ENCODE results near the gene CAMK4. TPM values are rescaled to one million over a fixed set of nuclear protein-coding genes. Genes with fewer than 3 reads are reported as not detected.

CAMK4 gene
- total RNA-seq, 1 experiment from 2014 or later, result 6.3 TPM

DNA sequence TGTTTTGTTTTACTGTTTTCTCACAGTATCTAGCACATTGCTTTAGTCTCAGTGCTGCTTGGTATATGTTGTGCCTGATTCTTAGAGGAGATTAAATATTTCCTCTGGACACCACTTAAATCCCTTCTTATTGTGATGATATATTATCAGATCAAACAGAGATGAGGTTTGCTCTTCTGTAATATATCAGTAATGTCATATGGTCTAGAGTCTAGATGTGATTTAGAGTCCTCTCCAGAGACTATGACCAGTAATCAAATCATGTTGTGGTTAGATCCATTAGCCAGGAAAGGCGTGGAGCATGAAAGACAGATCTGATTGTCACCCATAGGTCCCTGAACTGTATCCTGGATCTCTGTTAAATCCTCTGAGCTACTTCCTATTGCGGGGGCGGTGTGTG lies 24.4 kb downstream of the CAMK4 start:
- no CpG with 5 or more reads among the region's 3 CpGs for WGBS (ENCODE audit: extremely low coverage, insufficient read length, low lambda C conversion rate)
- DNase-seq, result no peak
- Histone ChIP-seq H3K79me1 (ENCODE audit: insufficient read depth, low read depth, low read length, poor library complexity, severe bottlenecking) (no peaks in the 10 kb centered on the region), H3K9me3 (ENCODE audit: control insufficient read depth, low read depth, low read length) (no peaks in the 10 kb centered on the region), H4K20me1 (ENCODE audit: control insufficient read depth, insufficient read depth, insufficient read length) (no peaks in the 10 kb centered on the region), H3K14ac (ENCODE audit: insufficient read depth, low read length) (no peak overlapping the region), H2BK15ac (ENCODE audit: low read depth, low read length) (no peak overlapping the region), H3K23ac (ENCODE audit: insufficient read length, low read depth, low read length) (no peak overlapping the region), H3T11ph (ENCODE audit: low read length) (no peak overlapping the region), H3K4me1 (ENCODE audit: insufficient read depth, low read length) (no peaks in the 10 kb centered on the region), H3K27ac (ENCODE audit: insufficient read length, low read depth, low read length) (no peak overlapping the region), H2BK120ac (ENCODE audit: low read depth, low read length, poor library complexity, severe bottlenecking) (no peak overlapping the region), H3K27me3 (ENCODE audit: insufficient read depth, low read length) (no peaks in the 10 kb centered on the region), H2BK20ac (ENCODE audit: low read depth, low read length, poor library complexity, severe bottlenecking) (no peak overlapping the region), H4K91ac (ENCODE audit: insufficient read length, low read depth, low read length) (no peak overlapping the region), H3K9ac (ENCODE audit: extremely low read depth, insufficient read length, low read length) (no peak overlapping the region), H3K18ac (ENCODE audit: insufficient read length, low read depth, low read length) (no peak overlapping the region), H2BK5ac (ENCODE audit: insufficient read length, low read length) (no peak overlapping the region), H2AFZ (ENCODE audit: low read length) (no peak overlapping the region), H4K5ac (ENCODE audit: insufficient read length, low read depth, low read length) (no peak overlapping the region), H4K8ac (replicated peaks; ENCODE audit: insufficient read length, low read depth, low read length) (no peak overlapping the region), H3K79me2 (ENCODE audit: insufficient read depth, low read length) (no peaks in the 10 kb centered on the region), H2BK12ac (ENCODE audit: insufficient read length, low read depth, low read length) (no peak overlapping the region), H2AK5ac (ENCODE audit: insufficient read length, low read length) (no peak overlapping the region), H3K4ac (ENCODE audit: low read depth, low read length) (no peak overlapping the region), H3K4me2 (ENCODE audit: insufficient read depth, insufficient read length, low read length) (no peak overlapping the region), H3K23me2 (ENCODE audit: insufficient read length, low read depth, low read length, poor library complexity, severe bottlenecking) (no peaks in the 10 kb centered on the region), H3K56ac (ENCODE audit: insufficient read length, low read depth, low read length) (no peak overlapping the region)
- 0 out of 4 replicates have a peak, but pooled peaks cover 0 to under 1% of the 10 kb centered on the region in 2 experiments for H3K4me1 Mint-ChIP-seq
- TF ChIP-seq, protein P1, sequence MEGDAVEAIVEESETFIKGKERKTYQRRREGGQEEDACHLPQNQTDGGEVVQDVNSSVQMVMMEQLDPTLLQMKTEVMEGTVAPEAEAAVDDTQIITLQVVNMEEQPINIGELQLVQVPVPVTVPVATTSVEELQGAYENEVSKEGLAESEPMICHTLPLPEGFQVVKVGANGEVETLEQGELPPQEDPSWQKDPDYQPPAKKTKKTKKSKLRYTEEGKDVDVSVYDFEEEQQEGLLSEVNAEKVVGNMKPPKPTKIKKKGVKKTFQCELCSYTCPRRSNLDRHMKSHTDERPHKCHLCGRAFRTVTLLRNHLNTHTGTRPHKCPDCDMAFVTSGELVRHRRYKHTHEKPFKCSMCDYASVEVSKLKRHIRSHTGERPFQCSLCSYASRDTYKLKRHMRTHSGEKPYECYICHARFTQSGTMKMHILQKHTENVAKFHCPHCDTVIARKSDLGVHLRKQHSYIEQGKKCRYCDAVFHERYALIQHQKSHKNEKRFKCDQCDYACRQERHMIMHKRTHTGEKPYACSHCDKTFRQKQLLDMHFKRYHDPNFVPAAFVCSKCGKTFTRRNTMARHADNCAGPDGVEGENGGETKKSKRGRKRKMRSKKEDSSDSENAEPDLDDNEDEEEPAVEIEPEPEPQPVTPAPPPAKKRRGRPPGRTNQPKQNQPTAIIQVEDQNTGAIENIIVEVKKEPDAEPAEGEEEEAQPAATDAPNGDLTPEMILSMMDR (conservative IDR thresholded peaks at IDR 0.05), result no peak
- no peak overlapping the region for H3K27ac Mint-ChIP-seq
- H3K36me3 Mint-ChIP-seq (ENCODE audit: insufficient read depth in 1 of 3, low read depth in 3 of 3), result no peaks in the 10 kb centered on the region
- H3K27me3 Mint-ChIP-seq (ENCODE audit: low read depth), result no peaks in the 10 kb centered on the region
- H3K9me3 Mint-ChIP-seq, result no peaks in the 10 kb centered on the region
- H3K4me3 Mint-ChIP-seq, result no peak overlapping the region
